GM19455 (cell line): ENCODE measurements around the gene PDE4DIP.
"Not testable (repeated sequence)": the region's sequence is repeated elsewhere in the genome, so short reads cannot be mapped to it uniquely, and the experiment has no call there.

Source experiments
- ATAC-seq: cut with Tn5 transposase; IDR thresholded peaks from one replicate; pipeline ENCODE4 v1.9.1; 2021; ENCODE audit not compliant: unreplicated experiment

Gene PDE4DIP

DNA sequence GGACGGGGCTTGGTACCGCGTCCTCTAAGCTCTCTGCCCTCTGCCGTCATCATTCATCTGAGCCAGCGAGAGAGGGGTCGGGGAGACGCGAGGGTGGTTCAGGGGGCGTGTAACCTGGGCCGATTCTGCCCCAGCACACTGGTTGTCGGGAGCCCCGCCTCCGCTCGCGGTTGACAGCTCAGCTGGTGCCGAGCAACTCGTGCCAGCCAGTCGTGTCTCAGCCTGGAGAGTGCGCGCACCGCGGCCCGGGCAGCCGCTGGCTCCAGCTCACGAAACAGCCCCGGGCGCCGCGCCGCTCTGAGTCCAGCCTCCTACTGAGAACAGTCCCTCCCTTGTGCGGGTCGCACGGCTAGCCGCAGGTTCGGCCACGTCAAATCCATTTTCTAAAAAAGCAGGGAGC lies at the start of gene PDE4DIP:
TSS of gene PDE4DIP (plus strand) at position 209 of the 400 bp plus-strand sequence. CDS start 347 bp downstream, outside the sequence.
- not testable (repeated sequence) for ATAC-seq

DNA sequence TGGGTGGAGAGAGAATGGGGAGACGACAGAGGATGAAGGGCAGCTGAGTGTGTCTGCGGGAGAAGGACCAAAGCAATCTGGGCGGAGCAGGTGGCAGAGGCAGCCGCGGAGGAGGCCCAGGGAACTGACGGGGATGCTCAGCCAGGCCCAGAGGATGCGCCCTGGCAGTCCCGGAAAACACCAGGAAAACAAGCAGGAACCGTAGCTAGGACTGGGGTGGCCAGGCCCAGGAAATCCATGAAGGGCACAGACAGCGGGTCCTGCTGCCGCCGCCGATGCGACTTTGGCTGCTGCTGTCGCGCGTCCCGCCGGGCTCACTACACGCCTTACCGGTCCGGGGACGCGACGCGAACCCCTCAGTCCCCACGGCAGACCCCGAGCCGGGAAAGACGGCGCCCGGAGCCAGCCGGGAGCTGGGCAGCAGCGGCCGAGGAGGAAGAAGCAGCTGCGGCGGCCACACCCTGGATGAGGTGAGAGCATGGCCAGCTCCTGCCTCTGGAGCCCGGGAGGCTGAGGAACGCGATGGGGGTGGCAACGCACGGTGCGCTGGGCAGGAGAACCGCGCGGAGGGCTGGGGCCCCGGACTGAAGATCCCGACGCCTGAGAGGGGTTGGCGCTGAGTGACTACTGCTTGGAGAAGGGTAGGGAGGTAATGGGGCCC lies 35.8 kb upstream of the PDE4DIP start:
- ATAC-seq = not testable (repeated sequence)

DNA sequence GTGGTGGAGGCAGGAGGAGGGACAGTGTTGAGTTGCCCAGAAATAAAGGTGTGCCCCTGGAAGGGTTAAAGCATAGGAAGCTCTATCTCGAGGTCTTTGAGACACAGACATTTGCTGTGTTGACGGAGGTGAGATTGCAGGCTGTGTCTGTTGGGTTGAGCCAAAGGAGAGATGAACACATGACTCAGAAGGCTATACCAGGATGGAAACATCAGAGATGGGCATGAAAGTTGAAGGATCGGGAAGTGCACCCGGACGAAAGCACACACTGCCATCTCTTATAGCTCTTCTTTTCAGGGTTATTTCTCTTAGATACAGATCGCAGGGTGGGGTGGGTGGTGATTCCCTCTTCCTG lies 35.3 kb upstream of the PDE4DIP start:
- not testable (repeated sequence) for ATAC-seq

DNA sequence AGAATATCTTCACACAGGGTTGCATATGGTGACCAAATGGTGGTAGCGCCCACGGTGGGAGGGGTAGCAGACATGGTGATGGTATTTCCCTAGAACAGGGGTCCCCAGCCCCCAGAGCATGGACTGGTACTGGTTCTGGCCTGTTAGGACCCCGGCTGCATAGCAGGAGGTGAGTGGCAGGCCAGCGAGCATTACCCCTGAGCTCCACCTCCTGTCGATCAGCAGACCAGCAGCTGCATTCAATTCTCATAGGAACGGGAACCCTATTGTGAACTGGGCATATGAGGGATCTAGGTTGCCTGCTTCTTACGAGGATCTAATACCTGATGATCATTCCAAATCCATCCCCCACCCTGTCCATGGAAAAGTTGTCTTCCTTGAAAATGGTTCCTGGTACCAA lies 22.0 kb upstream of the PDE4DIP start:
- ATAC-seq = not testable (repeated sequence)

DNA sequence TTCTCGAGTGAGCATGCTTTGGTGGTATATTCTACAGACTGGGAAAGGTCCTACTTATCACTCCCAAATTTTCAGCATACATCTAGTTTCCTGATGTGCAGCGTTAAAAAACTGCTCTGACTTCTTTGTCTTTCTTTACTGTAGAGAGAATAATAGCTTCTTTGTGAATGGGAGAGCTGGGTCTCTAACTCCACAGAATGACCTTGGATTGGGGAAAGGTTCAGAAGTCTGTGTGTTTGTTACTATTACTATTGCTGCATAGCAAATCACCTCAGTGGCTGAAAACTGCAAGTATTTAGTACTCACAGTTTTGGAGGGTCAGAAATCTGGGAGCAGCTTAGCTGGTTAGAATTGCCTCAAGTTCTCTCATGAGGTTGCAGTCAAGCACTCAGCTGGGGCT lies 20.4 kb upstream of the PDE4DIP start:
- not testable (repeated sequence) for ATAC-seq

DNA sequence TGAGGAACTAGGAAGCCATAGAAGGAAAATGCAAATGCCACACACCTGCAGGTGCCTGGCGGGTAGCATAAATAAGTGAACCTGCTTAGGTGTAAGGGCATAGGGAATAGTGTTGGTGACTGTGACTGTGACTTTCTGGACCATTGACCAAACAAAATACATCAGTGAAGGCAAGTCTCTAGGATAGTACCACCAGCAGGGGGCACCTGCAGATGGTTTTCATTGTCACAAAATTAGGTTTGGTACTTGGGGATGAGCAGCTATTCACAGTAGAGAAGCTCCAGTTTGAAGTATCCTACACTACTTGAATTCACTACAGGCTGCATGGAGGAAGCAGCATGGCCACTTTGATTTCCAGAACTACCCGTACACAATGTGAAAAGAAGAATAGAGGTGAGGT lies 19.2 kb upstream of the PDE4DIP start:
- not testable (repeated sequence) for ATAC-seq

DNA sequence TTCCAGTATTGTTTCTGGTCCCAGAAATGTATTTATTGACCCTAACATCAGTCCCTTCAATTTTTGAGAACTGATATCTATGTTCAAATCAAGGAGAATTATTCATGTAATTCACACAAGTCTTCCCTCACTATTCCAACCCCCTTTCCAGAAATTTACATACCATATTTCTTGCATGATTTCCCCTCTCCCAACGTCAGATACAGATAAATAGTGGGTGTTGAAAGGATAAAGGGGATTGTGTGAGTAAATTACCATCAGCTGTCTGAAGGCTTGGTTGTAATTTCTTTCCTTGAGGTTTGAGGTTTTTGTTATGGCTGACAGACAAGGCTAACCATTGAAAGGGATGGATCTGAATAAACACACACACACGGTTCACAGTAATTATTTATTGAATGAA lies 15.7 kb upstream of the PDE4DIP start:
- ATAC-seq = not testable (repeated sequence)

DNA sequence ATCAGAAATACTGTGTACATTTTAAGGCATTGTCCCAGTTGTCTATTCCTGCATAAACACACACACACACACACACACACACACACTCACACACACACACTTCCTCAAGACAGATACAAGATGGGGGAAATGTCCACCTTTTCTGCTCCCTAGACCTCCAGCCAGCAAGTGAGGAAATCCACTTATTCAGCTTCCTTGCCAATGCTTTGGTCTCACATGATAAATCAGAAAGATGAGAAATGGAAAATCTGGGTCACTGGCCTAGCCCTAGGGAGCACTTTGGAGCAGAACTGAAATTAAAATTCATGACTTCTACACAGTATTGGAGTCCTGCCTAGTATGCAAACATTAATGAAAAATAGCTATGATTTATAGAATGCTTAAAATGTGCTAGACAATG lies 15.3 kb upstream of the PDE4DIP start:
- ATAC-seq = not testable (repeated sequence)

DNA sequence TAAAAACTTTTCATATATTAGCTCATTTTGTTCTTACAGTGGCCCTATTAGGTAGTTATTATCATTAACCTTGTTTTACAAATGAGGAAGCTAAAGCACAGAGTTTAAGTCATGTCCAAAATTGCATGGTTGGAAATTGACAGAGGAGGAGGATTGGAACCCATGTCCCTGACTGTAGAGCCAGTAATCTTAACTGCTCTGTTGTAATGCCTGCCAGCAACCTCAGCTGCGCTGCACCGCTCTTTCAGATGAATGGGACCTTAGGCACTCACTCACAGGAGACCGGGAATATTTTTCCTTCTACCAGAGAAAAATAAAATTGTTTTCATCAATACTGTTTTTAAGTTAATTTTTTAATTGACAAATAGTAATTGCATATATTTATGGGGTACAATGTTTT lies 14.9 kb upstream of the PDE4DIP start:
- not testable (repeated sequence) for ATAC-seq

DNA sequence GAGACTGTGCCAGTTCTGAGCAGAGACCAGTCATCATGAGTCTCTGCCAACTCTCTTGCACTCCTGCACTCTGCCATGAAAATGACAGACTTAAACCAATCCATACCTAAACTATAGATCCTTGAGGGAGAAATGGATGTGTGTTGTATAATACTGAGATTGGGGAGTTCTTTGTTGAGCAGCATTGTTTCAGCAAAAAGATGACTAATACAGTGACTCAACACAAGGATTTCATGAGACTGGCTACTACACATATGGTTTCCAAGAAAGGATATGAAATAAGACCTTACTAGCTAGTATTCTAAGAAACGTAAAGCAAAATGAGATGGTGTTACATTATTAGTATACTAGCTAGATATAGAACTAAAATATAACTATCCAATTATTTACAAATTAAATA lies 3.0 kb upstream of the PDE4DIP start:
- ATAC-seq = not testable (repeated sequence)

DNA sequence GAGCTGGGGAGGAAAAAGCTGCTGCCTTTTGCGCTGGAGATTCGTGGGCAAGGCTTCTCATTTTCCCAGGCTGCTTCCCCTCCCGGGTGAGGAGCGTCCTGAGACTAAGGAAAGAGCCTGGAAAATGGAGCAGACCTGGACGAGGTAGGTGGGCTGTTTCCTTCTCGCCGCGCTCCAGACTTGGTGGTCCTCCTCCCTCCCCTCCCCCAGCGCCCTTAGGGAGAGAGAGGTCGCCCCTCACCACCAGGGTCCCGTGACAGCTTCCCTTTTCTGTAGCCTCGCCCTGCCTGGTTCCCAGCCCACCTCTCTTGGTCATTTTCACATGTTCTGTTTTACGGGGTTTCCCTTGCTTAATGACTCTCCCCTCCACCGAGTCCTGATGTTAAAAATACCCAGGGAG lies 423 bp downstream of the PDE4DIP start:
- not testable (repeated sequence) for ATAC-seq

DNA sequence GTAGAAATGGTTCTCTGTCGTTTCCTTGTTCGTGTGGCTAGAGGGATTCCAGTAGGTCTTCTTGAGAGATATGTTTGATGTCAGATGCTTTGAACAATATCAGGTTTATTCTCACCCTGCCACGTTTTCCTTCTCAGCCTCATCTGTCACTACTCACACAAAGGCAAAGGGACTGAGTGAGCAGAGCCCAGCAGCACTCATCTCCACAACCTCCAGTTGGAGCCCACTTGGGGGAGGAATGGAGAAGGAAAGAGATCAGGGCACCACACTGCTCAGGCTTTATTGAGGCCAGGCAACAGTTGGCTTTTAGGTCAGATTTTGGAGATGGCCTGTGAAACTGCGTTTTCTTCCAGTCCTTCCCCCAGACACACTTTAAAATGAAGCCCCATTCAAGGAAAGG lies 840 bp downstream of the PDE4DIP start:
- not testable (repeated sequence) for ATAC-seq

DNA sequence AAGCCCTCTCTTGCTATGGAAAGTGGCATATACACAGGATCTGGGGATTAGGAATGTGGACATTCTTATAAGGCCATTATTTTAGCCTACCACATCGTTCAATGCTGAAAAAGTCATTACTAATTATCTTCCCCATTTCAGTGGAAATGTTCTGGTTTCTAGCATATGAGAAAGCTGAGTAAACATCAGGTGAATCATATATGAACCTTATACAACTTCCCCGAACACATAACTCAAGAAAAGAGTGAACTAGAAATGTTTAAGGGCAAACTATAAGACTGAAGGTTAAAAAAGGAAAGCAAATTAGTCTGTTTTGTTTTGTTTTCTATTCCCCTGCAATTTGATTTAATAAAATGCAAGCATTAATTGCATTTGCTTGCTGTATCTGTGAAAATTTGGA lies 6.1 kb downstream of the PDE4DIP start:
- ATAC-seq = not testable (repeated sequence)

DNA sequence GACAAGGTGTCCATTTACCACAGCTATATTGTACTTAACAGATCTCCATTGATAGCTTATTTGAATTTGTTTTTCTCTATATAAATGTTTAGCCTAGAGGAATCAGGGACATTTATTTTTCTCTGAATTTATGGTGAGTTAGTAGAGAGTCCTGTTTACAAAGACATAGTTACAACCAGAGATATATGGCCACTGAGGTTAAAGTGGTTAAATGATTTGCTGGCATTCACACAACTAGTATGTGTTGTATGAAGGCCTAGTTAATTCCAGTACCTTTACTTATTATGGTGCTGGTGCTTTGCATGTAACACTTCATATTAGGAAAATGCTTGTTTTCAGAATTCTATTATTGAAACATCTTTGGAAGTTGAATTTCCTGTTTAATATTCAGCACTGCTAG lies 6.6 kb downstream of the PDE4DIP start:
- not testable (repeated sequence) for ATAC-seq

DNA sequence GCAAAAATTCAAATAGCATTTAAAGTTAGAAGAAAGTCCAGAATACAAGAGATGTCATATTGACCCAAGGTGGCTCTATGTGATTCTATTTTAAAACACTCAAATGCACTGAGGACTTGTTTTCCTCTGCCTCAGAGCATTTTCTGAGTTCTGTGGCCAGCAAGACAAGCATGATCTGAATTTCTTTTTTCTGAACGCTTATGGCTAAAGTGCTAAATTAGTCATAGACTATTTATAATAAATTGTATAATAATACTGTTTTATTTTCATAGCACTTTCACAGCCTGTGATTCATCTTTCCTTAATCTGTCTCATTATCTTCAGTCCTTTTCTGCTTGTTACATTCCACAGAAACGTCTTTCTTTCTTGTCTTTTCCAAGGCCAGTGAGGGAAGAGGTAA lies 7.5 kb downstream of the PDE4DIP start:
- not testable (repeated sequence) for ATAC-seq

DNA sequence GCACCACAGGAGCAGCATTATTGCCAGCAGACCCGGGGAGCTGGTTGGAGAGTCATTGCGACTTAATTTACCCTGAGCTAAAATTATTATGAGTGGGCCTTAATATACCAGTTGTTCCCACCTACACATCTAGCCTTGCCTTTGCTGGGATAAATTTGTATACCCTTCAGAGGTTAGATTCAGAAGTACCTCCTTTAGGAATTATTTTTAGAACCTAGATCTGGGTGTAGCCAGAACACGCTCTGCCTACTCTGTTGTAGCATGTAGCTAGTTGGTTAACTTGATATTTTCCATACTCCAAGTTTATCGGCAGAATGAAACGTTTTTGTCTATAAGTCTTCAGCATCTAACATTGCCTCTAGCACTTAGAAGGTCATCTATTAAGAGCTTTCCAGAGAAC lies 9.1 kb downstream of the PDE4DIP start:
- not testable (repeated sequence) for ATAC-seq

DNA sequence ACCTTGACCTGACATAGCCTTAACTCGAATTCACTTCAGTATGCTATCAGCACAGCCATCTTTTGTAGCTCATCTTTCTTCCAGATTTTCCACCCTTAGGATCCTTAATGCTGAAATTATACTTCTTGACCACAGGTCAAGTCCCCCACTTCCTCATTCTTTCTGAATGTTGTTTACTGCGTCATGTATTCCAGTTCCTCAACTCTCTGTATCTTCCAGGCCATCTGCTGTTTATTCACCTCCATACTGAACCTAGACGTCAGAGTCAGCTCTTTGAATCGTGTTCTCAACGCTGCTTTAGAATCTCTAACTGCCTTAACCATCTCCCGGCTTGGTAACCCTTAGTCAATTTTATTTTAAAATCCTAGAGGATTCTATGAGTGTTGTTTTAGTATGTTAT lies 9.8 kb downstream of the PDE4DIP start:
- not testable (repeated sequence) for ATAC-seq

DNA sequence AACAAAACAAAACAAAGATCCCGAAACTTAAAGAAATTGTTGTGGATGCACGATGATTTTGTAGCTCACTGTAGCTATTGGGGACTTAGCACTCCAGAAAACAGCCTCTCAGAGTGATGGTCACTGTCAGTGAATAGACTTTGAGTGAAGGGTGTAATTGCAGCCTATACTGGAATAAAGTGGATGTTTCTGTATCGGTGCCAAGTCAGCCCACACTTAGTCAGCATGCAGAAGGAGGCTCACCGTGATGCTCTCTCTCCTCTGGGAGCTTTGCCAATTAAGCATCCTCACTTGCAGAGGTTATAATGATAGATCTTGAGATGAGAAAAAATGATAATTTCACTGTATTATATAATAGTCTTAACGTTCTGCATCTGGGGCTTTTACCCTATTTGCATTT lies 11.1 kb downstream of the PDE4DIP start:
- ATAC-seq = not testable (repeated sequence)

DNA sequence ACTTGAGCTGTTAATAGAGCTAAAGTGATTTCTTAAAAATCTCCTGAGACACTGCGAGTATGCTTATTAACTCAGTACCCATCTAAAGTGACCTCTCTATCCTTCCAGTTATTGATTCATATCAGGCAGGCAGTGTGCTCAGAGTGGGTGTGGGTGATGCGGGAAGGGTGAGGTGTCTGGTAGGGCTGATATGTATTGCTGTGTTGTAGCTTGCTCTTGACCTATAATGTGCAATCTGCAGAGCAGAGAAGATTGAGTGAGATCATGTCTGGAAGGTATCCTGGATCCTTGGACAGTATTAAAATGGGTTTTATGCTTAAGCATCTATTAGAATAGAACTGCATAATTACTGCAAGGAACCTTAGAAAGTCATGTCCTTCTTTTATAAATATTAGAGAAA lies 15.8 kb downstream of the PDE4DIP start:
- ATAC-seq = not testable (repeated sequence)

DNA sequence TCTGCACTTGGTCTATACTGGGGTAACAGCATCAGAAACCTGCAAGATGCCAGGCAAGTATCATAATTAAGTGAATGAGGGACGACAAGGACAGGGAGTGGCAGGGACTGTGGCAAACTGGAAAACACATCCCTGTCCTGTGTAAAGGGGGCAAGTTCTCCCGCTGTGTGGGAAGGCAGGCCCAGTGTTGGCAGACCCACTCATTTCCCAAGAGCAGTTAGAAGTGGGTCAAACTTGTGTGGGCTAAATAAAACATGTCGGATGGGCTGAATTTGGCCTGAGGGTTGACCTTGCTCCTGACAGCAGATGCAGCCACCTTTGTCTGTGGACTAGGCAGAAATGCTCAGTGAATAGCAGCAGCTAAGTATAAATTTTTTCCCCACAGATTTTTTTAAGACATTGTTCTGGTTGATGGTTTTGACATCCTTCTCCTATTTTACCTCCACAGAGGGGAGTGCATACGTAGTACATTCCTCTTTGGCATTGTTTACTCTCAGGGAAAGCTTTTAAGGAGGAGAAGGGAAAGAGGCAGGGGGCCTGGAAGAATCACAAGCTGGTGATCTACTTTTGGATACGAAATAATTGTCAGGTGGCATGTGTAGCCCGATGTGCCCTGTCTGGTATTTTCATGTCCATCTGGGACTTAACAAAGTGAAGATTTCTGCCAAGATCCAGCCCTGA lies 16.5 kb downstream of the PDE4DIP start:
- not testable (repeated sequence) for ATAC-seq

DNA sequence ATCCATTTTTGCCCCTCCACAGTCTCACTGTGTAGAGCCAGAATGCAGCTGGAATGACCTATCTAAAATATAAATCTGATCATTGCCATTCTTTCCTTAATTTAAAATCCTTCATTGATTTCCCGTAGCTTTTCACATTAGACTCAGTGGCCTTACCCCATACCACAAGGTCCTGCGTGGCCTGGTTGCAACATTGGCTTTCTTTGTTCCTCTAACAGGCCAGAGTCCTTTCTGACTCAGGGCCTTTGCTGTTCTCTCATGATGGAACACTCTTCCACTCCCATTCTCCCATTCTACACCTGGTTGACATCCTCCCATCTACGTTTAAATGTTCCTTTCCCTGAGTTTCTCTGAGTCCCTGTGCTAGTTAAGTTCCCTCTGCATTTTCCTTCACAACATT lies 18.4 kb downstream of the PDE4DIP start:
- ATAC-seq = not testable (repeated sequence)

DNA sequence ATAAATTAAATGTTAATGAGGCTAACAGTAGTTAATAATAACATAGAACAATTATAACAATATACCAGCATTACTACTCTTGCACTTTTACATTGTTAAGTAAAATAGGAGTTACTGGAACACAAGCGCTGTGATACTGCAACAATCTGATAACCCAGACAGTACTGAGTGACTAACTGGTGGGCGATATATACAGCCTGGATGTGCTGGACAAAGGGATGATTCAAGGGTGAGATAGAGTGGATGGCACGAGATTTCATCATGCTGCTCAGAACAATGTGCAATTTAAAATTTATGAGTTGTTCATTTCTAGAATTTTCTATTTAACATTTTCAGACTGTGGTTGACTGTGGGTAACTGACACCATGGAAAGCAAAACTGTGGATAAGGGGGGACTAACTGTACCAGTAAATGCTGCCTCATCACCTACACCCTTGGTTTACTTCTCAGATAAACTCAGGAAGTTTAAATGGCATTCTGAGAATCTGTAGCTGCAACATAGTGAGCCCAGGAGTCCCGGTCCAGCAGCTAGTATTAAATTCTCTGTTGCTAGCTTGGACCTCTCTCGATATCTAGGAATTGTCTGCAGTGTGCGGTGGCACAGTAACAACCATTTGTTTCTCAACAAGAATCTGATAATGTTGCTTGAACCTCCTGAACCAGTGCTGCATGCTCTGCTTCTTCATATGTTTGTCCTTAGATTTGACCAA lies 24.9 kb downstream of the PDE4DIP start:
- ATAC-seq = not testable (repeated sequence)
